NCI-H510A (cell line): ENCODE data around the gene TOP2A.

Experiments used
- DNase-seq: peaks from one replicate; lab custom pipeline; 2025; lab: John Stamatoyannopoulos, UW

The TOP2A gene

DNA sequence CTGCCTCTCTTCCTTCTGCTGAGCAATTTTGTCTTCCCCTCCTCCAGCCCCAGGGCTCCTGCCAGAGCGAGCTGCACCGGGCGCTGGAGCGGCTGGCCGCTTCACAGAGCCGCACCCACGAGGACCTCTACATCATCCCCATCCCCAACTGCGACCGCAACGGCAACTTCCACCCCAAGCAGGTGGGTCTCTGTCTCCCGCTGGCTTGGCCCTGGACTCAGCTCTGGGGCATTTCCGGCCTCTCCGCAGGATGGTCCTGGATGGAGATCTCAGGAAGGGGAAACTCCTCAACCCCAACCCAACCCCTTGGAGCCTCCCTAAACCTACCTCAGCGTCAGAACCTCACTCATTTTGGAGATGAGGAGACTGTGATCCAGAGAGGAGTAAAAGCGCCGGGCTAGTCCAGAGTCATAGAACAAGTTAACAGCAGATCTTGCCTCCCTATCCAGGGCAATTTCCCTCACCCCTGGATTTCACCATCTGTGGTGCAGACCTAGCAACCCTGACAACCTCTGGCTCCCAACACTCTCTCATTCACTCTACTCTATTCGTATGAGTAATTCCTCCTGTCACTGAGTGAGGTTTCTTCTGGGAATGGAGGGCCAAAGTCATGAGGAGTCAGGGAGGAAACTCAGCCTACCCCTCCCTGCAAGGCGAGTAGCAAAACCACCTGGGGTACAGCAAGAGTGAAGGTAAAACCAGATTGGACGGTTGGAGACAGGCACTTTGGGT, 36.4 kb upstream of the TOP2A start:
- no peak for DNase-seq

DNA sequence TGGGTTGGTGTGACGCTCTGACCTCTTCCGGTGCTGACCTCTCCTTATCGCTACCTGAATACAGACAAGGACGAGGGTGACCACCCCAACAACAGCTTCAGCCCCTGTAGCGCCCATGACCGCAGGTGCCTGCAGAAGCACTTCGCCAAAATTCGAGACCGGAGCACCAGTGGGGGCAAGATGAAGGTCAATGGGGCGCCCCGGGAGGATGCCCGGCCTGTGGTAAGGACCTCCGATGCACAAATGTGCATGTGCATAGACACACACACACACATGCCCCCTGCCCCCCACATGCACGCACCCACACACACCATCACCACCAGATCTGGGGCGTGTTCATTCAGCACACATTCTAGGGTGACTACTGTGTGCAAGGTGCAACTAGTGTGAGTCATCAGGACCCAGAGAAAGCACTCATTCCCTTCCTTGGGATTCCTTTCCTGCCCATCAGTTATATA, 35.3 kb upstream of the TOP2A start:
- no peak for DNase-seq

DNA sequence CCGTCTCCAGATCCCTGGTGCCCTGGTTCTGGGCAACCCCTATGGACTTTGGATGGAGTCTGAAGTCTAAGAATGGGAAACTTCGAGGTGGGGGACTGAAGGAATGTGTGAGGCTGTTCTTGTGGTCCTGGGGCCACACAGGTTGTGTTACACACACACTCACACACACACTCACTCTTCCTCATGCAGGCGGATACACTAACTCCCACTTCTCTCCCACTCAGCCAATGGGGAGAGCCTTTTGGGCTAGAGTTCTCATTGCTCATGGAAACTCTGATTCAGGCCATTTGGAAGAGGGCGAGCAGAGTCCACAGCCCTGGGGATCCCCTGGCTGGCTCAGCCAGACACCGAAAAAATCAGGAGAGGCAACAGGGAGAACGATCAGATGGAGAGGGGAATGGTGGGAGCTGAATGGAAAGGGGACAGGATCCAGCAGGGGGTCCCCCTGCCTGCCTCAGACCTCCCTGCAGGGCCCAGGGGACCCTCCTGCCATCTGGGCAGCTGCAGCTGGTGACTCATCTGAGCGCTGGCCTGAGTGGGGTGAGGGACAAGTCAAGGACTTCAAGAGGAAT, 34.6 kb upstream of the TOP2A start:
- no peak for DNase-seq

DNA sequence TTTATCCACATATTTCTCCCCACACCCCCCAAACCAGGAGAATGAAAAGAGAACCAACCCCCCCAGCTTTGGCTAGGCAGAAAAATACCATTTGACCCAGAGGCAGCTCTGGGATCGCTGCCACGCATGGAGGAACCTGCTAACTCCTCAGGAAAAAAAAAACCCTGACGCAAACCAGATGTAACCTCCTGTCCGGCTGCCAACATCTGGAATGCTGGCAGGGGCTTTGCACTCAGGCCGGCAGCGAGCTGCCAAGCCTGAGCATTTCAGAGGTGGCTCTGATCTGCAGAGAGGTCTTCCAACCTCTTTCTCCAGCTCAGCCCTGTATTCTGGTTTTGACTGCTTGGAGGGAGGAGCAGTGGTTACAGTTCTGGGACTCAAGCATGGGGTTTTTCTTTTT, 33.7 kb upstream of the TOP2A start:
- no peak for DNase-seq

DNA sequence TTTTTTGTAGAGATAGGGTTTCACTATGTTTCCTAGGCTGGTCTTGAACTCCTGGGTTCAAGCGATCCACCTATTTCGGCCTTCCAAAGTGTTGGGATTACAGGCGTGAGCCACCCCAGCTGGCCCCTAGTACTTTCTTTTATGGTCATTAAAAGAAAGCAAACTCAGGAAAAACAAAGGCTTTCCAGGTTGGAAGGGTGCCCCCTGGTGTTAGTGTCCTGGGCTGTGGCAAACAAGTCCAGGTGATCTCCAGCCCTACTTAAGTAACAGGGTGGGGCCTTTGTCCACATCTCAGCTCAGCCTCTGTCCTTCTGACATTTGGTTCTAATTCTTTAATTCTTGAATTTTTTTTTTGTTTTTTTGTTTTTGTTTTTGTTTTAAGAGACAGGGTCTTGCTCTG, 32.5 kb upstream of the TOP2A start:
- DNase-seq, result no peak

DNA sequence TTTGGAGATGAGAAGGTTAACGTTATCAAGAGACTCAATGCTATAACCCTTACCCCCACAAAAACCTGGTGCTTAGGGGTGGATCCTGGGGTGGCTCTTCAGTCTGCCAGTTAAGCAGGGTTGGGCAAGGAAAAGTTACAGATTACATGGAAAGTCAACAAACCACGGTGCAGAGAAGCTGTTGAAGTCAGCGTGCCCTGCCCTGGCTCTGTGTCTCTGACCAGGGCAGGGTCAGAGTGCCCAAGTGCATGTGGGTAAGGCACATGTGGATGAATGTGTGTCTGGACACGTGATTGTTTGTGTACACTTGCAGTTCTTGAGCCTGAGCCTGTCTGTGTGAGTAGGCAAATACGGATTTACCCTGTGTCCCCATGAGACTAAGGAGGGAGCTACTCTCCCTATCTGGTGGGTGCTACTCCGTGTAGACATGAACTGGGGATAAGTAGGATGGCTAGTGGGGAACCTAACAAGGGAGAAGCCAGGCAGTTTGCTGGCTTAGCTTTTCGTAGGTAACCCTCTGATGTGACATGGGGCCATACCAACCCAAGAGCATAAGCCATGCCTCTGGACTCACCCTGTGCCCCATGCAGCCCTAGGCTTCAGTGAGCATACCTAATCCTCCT, 31.1 kb upstream of the TOP2A start:
- DNase-seq, result no peak

DNA sequence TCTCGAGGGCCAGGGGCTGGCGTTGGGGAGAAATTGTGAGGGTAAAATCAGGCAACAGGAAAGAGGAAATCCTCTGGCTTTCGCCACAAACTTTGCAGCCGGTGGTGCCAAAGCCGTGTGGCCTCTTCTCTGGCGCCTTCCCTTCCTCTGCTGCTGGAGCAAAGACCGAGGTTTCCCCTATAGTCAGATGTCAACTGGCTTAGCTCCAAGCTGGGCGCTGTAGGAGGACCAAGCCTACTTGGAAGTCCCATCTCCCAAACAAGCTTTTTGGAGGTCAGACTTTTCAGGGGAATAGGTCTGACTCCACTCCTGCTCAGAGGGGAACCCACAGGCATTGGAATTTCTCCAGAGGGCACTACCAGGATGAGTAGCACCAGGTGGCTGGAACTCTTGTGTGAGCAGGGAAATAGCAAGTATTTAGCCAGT, 30.5 kb upstream of the TOP2A start:
- no peak for DNase-seq

DNA sequence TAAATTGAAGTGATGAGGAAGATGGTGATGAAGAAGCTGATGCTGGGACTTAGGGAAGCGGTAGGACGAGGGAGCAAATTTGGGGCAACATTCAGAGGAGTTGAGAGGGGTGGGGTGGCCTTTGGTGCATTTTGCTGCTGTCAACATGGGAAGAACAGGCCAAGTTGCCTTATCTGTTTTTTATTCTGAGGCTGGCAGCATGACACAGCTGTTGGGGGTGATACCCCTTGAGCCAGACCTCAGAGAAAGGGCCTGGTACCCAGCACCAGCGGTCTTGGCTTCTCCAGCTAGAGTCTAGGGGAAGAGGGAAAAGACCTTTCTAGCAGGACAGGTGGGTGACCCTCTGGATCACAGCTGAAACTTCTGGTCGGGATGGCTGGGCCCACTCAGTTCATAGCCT, 30.1 kb upstream of the TOP2A start:
- no peak for DNase-seq

DNA sequence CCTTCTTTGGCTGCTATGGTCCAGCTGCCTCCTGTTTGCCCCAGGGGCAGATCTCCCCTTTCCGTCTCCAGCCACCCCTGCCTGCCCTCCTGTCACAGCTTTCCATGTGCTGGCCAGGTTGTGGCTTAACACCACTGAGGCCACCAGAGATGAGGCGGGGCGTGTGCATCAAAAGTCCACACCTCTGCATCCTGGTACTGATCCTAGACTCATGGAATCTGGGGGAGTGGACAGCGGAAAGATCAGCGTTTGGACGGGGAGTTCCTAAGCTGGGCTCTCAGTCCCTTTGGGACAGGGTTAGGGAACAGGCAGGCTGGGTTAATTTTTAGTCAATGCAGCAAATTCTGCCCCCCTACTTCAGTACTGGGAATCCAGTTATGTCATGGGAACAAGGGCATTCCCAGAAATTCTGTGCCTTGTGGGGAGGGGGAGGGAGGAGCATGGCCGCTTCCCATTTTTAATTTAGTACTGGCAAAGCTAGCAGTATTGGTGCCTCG, 29.5 kb upstream of the TOP2A start:
- no peak for DNase-seq

DNA sequence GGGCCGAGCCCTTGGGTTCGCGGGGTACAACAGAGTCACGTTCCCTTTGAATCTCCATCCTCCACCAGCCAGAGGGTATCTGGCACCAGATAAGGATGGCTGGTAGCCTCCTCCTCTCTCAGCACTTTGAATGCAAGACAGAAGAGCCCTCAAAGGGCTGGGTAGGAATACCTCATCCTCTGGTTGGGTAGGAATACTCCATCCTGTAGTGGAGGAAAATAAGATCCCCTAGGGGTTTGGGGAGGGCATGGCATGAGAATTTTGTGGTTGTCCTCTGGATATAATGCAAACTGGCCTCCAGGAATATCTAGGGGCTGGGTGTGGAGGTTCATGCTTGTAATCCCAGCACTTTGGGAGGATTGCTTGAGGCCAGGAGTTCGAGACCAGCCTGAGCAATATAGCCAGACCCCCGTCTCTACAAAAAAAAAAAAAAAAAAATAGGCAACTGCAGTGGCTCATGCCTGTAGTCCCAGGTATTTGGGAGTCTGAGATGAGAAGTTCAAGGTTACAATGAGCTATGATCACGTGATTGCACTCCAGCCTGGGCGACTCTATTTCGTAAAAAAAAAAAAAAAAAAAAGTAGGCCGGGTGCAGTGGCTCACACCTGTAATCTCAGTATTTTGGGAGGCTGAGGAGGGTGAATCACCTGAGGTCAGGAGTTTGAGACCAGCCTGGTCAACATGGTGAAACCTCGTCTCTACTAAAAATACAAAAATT, 28.2 kb upstream of the TOP2A start:
- no peak for DNase-seq

DNA sequence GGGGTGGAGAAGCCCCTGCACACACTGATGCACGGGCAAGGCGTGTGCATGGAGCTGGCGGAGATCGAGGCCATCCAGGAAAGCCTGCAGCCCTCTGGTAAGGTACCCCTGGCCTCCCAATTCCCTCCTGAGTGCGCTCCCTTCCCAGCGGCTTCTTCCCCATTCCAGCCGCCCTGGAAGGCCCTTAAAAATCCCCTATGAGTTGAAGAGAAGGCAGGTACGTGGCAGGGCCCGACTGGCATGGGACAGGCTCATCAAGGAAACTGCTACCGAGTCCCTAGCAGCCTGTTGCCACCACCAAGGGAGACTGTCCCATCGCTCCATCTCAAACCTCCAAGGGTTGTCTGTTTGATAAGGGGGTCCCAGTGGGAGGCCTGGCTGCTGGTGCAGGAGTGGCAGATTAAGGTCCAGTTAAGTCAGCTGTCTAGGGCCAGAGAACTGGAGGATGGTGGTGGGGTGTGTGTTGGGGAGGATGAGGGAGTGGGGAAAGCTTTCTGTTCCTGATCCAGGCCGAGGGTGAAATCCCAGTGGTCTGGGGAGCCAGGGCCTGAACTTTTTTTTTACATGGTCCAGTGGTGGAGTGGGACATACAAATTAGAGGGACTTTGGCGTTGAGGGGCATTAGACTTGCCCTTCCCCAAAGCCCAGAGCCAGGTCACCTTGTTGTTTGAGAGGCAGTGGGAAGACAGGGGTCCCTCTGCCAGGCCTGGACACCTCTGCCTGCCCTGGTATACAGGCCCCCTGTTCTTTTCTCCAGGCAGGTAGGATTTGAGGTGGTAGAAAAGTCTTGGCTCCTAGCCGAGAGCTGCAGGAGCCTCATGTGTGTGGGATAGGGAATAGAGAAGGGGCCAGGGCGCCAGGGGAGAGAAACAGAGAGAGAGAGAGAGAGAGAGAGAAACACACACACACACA, 26.5 kb upstream of the TOP2A start:
- DNase-seq, result no peak

DNA sequence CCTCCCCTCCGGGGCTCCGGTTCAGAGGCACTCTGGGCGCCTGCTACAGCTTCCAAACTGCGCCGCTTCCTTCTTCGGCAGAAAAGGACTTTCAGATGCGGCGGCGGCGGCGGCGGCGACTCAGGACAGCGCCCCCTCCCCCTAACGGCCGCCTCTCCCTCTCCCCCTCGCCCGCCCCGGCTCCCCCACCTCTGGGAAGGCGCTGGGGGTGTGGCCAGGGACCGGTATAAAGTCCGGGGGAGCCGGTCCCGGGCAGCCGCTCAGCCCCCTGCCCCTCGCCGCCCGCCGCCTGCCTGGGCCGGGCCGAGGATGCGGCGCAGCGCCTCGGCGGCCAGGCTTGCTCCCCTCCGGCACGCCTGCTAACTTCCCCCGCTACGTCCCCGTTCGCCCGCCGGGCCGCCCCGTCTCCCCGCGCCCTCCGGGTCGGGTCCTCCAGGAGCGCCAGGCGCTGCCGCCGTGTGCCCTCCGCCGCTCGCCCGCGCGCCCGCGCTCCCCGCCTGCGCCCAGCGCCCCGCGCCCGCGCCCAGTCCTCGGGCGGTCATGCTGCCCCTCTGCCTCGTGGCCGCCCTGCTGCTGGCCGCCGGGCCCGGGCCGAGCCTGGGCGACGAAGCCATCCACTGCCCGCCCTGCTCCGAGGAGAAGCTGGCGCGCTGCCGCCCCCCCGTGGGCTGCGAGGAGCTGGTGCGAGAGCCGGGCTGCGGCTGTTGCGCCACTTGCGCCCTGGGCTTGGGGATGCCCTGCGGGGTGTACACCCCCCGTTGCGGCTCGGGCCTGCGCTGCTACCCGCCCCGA, 25.7 kb upstream of the TOP2A start, which contains the start of gene IGFBP4:
Gene IGFBP4 (plus strand): TSS at position 255 of the 792 bp plus-strand sequence. CDS start 286 bp downstream, at position 541.
- DNase-seq, result peak; percentile 64

DNA sequence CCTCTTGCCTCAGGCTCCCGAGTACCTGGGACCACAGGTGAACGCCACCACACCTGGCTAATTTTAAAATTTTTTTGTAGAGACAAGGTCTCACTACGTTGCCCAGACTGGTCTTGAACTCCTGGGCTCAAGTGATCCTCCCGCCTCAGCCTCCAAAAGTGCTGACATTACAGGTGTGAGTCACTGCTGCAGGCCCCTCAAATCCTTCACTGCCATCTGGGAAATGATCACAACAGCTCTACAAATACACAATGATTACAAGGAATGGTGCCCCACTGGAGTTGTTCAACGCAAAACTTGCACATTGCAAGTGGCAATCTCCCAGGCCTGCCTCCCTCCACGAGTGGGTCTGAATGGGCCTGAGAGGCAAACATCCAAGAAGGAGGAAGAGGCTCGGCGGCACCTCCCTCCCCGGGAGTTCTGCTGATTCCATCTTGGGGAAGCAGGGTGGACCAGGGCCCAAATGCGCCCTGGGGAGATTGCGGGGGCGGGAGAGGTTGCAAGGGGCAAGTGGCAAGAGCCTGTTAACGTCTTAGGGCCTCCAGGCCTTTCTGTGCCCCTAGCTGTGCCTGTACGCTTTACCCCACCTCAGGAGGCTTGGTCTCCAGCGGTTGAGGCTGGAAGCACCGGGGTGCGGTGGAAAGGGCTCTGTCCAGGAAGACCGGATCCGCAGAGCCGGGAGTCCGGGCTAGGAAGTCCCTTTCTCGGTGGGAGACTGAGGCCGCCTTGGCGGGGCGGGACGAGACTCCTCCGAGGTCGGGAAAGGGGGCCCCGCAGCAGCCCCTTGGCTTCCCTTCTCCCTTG, 24.9 kb upstream of the TOP2A start:
- DNase-seq, result no peak

DNA sequence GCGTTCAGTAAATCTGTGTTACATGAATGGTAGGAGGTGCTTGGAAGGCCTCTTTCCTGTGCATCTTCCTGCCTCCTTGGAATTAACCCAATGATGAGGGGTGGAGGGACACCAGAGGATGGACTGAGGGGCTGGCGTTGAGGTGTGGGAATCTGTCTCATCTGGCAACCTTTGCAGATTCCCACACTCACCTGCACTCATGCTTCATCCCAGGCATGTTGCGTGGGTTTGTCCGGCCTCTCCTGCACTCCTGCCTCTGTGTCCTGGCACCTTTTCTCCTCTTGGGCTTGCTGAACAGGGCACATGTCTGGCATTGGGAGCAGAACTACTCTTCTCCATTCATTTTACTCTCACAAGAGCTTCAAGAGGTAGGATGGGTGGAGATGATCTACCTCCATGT, 22.5 kb upstream of the TOP2A start:
- no peak for DNase-seq

DNA sequence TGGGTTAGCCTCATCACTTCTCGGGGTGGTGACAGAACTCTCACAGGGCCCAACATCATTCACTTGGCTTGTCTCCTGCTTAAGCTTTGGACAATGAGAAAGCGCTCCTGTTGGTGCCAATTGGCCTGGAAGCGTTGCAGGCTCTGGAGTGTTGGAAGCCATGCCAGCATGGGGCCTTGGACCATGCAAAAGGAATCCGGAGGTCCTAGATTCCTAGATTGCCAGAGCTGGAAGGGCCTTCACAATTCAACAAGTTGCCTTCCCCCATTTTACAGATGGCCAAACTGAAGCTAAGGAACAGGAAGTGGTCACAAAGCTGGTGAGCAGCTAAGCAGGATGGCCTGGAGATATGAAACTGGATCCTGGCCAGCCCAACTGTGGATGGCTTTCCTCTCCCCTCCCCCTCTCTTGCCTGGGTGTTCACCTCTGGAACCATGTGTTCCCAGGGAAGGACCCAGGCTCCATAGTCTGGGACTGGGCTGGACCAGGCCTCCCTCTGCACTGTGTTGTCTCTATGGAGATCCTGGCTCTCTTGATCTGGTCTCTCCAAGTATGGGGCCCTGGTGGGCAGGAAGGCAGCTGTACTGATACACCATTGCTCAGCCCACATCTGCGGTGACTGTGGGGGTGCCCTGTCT, 19.5 kb upstream of the TOP2A start:
- DNase-seq, result no peak

DNA sequence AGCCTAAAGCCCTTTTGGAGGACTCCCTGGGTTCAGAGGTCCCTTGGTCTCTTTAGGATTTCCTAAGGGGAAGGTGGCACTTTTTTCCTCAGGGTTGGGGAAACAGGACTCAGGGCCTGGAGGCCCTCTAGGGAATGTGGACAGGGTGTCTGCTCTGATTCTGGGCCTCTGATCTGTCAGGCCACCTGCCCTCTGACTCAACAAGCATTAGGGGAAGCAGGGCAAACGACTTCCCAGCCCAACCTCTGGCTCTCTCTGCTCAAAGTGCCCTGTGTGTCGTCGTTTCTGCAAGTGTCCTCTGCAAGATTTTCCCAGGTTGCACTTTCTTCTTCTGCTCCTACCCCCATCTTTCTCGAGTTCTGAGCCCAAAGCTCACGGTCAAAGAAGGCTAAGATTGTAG, 18.9 kb upstream of the TOP2A start:
- DNase-seq, result no peak

DNA sequence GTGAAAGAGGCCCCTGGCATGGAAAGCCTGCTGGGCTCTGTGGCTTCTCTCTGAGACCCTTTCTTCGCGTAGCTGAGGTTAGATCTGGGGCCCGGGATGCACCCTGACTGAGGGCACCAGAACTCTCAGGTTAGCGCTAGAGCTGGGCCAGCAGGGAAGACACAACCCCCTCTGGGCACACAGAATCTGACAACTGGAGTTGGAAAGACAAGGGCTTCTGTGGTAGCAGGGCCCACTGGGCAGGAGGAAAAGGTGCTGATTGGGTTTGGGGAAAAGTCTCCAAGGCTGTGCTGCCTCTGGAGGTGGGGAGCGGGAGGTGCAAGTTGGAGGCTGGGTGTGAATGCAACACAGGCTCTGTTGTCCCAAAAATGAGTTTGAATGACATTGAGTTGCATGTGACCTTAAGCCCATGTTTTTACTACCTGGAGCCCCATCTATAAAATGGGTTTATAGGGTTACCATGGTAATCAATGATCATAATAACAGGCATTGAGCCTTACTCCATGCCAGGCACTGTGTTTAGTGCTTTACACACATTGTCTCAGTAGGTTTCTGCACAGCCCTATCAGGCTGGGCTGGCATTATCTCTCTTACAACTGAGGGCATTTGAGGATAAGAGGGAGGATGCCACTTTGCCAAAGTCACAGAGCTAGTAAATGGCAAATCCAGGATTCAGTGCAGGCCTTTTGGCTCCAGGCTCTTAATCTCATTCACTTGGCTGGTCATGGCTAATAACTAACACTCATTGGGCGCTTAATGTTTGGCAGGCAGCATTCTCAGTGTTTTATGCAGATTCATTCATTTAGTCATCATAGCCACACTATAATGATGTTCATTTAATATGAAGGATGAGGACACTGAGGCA, 16.1 kb upstream of the TOP2A start:
- no peak for DNase-seq

DNA sequence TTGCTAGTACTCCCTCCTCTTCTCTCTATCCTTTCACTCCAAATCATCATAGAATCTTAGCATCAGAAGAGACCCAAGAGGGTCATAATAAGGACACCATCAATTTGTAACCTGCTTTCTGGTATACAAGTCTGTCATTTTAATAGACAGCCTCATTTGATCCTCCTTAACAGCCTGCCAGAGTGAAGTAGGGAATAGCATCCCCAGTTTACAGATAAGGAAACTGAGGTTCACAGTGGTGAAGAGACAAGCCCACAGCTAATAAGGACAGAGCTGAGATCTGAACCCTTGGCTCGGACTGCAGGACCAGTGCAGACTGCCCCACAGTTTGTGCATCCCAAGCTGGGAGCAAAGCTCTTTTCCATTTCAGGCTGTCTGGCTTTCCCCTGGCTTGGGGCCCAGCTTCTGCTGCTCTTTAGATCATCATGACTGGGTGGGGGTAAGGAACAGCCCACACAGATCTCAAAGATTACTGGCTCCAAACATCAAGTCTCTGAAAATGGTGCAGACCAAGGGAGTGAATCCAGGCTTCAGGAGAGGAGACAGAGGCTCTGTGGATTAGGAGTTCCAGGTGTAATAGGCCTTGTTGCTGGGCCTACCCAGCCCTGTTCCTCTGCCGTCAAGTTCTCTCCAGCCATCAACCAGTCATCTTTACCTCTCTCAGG, 15.3 kb upstream of the TOP2A start:
- no peak for DNase-seq
